ENCODE results near the gene H6PD.

GRCh38 chr1:9275567-9276034 lies 41.0 kb downstream of the H6PD start:
- no peak for TF ChIP-seq PHF8 (IDR thresholded peaks at IDR 0.05; ENCODE audit: borderline replicate concordance, low read length)
- TF ChIP-seq RCOR1 (IDR thresholded peaks at IDR 0.05; ENCODE audit: borderline replicate concordance in 1 of 2, low read depth in 2 of 2, low read length in 2 of 2) = peak in 1 of 2 experiments; percentile 89; a peak in 2 of 4 replicates
- TF ChIP-seq CEBPZ (IDR thresholded peaks at IDR 0.05; ENCODE audit: borderline replicate concordance, low read depth, low read length) = no peak
- no peak for TF ChIP-seq HMBOX1 (IDR thresholded peaks at IDR 0.05)
- no peak for TF ChIP-seq KHSRP (IDR thresholded peaks at IDR 0.05)
- no peak for TF ChIP-seq ZFP36 (IDR thresholded peaks at IDR 0.05; ENCODE audit: low read depth, low read length, partially characterized antibody)
